HG03342 (cell line): ENCODE measurements around the gene ZNF385C.

Source experiments
- ATAC-seq: cut with Tn5 transposase; IDR thresholded peaks from one replicate; pipeline ENCODE4 v1.9.1; 2021; ENCODE audit warnings: mild to moderate bottlenecking, moderate library complexity; ENCODE audit not compliant: unreplicated experiment

The ZNF385C gene

DNA sequence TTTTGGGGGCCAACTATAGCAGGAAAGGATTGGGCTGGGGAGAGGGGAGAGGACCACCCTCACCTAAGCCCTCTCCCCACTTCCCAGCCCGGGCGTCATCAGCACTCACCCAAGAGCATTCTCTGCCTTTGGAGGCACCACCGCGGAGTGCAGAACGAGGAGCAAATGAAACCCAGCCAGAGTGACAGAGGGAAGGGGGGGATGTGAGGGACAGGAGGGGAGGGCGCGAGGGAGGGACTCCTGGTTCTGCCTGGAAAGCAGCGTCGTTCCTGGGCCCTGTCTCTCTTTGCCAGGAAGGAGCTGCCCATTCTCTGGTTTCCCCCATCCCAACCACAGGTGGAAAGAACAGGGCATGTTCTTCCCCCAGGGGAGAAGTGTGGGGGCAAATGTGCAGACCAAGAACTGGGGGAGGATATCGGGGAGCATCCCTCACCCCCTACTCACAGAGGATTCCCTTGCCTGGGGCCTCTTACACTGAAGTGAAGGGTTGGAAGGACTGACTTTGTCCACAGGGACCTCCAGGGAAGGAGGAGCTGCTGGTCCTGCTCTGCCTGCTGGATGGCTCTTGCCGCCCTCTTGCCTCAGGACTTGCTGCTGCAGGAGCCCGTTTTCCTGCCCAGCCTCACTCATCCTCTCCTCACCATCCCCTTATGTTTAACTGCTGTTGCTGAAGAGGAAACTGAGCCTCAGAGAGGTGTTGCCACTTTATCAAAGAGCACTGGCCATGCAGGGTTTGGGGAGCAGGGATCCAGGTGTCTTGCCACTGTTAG is 44.4 kb downstream of the ZNF385C start:
- no peak for ATAC-seq

DNA sequence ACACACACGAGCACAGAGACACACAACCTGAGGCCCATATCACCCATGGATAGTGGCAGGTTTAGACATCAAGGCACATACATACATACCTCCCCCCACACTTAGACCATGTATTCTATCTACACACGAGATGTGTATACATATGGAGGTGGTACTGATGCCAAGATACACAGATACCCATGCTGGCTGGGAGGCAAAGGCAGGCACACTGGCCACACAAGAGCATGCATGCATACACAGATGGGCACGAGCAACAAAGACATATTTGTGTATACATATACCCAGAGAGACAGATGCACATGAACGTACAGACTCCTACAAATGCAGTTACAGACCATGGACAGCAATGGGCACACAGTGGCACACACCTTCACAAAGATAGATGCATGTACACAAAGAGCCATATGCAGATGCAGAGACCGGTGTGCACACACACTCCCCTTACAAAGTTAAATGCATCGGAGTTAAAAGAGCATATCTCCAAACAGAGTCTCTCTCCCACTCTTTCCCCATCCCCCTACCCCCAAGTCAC is 45.9 kb downstream of the ZNF385C start:
- no peak for ATAC-seq

DNA sequence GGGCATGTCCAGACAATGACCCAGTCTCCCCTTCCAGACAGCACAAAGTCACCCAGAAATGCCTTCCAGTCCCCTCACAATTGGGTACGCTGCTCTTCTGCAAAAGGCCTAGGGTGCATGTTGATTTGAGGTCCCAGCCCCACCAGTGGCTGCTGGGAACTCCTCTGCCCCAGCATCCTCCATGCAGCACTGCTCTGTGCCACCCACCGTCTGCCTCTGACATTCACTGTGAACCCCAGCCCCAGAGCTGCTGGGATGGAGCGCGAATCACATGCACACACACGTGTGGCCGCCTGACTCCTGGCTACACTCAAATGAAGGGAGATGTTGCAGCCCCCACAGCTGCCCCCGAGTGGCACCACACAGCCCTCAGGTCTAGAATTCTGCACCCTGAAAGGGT is 46.6 kb downstream of the ZNF385C start:
- no peak for ATAC-seq

DNA sequence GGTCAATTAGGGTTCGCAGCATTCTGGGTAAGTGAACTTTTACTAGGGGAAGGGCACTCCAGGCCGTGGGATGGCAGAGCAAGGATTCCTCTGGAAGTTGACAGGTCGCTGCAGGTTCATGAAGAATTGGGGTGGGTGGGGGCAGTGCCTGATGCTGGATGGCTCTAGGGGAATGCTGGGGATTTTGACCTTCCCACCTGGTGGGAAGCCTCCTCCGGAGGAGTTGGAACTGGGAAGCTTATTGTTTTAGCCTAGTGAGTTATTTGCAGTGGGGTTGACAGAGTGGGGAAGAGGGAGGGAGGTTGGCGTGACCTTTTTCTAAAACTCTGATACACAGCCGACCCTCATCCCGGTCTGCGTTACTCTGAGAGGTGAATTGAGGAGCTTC is 47.3 kb downstream of the ZNF385C start:
- ATAC-seq, result no peak

DNA sequence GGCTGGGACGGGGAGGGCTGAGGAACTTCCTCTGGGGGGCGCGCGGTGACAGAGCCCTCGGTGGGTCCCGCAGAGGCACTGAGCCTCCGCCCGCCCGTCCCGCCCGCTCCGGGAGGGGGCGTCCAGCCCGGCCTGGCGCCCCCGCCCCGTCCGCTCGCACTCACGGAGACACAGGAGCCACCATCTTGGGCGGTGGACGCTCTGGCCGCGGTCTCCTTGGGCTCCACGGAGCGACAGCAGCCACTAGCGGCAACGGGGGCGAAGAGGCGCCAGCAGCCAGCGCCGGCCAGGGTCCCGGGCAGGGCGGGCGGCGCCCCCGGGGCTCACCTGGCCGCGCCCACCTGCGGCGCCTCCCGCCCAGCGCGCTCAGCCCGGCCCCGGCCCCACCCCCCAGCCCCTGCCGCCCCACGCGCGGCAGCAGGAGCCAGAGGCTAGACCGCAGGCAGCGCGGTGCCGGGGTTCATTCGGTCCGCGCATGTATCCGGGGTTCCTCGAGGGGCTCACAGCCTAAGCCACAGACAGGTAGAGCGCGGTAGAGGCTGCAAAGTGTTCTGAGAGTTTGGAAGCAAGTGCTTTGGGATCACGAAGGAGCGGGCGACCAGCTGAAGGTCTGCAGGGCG is 47.8 kb downstream of the ZNF385C start, which contains the start of gene C17orf113:
TSS of gene C17orf113 (minus strand) at position 209 of the 620 bp plus-strand sequence. CDS start 7,225 bp downstream, outside the sequence.
- ATAC-seq, result no peak

DNA sequence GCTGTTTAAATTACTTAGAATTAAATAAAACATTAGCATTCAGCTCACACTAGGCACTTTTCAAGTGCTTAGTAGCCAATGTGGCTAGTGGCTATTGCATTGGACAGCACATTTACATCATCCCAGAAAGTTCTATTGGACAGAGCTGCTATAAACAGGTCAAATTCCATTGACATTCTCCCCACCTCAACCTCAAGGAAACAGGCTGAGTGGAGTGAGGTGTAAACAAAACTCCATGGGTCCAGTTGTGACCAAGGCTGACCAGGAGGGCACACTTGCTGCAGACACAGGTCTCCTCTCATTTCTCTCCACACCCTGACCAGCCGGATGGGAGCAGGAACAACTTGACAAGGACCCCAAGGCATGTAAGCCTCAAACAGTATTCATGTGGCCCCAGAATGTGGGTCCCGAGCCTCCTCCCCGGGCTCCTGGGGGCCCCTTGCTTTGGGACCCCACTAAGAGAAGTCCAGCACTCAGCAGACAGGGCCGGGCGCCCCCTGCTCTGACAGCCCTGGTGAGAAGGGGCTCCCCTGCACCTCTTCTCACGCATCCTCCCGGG is 48.4 kb downstream of the ZNF385C start:
- ATAC-seq, result no peak

DNA sequence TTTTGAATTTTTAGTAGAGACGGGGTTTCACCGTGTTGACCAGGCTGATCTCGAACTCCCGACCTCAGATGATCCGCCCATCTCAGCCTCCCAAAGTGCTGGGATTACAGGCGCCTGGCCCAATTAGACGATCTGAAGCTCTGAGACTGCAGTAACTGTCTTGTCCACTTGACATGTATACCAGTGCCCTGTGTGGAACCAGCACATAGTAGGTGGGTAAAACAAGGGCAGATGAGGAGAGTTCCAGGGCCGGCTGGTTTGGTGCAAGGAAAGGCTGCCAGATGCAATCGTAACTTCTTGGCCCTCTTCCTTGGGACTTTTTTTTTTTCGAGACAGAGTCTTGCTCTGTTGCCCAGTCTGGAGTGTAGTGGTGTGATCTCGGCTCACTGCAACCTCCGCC is 50.9 kb downstream of the ZNF385C start:
- ATAC-seq, result no peak

DNA sequence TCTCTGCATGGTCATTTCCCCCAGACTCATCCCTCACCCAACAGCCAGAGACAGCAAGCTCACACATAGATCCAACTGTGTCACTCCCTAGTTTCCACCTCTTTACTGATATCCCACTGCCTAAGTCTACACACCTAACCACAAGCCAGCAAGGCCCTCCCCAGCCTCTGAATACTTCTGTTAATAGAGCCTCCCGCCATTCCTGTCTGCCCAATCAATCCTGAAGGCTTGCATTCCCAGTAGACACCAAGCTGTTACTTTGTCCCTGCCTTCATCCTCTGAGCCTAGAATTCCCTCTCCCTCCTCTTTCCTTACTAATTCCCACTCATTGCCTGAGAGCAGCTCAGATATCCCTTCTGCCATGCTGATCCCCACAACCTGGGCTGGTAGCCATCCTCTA is 52.6 kb downstream of the ZNF385C start:
- ATAC-seq, result no peak

DNA sequence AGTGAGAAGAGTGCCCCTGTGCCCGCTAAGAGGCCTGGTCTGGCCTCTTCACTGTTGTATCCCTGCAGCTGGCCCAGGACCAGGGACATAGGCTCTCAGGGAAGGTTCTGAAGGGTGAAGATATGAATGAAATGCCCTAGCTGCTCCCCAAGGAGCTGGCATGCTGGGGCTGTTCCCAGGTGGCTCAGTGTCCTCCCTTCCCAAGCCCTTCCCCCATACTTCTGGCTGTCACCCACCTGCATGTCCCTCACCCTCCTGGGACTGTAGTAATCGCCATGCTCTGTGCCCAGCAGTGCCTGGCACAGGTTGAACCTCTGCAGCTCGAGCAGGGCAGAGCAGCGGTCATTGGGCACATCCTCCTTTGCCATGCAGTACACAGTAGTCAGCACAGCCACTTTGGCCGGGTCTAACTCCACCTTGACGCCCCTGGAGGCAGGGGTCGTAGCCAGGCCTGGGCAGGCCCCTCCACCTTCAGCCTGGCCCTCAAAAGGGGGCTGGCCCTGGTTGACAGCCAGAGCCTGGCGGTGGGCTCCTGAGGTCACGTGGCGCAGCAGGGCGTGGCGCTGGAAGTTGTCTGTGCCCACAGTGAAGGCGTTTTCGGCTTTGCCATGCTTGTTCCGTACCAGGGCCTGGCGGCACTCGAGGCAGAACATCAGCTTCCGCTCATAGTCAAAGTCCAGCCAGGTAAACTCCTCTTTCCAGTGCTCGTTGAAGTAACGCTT is 55.5 kb downstream of the ZNF385C start:
- ATAC-seq, result no peak

DNA sequence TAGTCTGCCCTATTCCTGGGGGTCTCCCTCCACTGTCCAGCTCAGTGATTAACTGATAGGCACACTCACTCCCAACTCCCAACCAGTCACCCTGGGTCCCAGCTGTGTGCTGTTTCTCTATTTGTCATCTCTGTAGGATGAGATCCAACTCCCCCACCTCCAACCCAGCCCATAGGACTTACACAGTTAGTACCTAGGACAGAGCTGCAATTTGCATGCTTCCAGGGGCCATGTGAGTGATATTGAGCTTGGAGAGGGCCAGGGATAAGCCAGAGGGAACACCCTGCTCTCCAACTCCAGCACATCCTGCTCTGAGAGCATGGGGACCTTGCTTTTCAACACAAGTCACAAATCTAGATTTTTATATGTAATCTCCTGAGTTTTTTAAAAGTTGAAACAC is 56.7 kb downstream of the ZNF385C start:
- ATAC-seq, result no peak

DNA sequence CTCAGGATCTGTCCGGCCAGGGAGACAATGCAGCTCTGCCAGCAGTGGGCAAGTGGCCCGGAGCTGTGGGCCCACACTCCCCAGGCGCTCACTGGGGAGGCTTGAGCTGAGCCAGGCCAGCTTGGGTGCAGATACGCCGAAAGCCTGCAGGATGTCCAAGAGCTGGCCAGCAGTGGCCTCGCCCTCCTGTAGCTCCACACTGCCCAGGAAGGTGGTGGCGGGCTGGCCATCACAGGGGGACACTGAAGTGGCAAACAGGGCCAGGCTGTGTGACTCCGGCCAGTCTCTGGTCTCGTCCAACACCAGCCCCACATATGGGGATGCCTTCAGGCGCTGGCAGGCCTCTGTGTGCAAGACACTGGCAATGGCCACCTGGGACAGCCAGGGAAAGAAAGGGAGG is 57.5 kb downstream of the ZNF385C start:
- ATAC-seq, result no peak

DNA sequence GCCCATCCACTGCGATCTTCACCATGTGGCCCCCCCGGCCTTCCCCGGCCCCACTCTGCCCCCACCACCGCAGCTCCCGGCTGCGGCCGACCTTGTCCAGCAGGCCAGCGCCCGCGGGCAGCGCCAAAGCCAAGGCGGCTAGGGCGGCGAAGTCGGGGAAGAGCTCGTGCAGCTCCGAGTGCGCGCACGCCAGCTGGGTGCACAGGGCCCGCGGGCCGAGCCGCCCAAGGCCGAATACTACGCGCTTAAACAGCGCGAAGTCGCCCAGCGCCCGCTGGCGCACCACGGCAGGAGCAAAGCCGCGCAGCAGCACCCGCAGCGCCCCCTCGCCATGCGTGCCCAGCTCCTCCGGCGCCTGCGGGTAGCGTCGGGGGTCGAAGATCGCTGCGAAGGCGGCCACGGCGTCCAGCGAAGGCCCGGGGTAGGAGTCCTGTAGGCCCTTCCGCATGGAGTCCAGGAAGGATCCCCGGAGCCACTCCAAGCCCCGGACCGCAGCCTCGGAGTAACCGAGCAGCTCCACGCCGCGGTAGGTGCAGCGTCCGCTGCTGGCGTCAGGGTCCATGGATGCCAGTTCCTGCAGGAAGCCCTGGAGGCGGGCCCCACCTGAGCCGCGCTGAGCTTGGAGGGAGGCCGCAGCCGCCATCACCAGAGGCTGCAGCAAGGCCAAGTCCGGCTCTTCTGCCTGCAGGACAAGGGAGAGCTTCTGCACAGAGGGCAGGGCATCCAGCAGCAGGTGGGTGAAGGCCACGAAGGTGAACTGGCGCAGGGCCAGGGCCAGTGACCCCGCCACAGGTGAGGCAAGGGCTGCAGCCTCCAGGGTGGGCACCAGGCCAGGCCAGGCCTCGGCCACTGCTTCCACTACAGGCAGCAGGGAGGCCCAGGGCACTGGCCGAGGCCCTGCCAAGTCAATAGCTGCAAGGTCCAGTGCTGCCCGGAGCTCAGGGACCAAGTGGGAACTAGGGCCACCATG is 58.2 kb downstream of the ZNF385C start:
- no peak for ATAC-seq

DNA sequence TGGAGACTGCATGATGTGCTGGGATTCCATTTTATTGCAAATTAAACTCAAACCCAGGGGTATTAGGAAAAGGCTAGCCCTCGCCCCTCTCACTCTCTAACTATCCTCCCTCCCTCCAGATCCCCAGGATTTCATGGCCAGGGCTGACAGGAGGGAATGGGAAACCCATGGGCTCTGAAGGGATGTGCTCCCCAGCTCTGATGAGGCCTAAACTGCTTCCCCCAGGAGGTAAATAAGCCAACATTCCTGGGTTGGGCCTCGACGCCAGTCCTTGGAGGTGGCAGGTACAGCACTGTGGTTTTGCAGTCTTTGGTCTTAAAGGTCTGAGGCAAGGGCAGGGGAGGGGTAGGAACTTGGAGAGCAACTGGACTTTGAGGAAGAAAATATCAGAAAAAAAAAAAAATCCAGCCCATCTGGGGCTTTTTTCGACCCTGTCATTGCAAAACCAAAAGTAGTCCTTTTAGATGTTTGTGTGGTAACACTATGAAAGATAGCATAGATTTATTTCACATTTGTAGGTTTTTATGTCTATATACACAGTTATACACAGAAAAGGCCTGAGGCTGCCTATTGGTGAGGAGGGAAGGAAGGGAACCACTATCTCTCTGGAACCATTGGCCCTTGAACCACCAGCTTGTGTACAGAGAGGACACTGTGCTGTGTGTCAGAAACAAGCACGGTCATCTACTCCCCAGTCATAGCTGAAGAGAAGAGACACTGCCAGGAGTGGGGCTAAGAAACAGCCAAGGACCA is 59.9 kb downstream of the ZNF385C start:
- no peak for ATAC-seq

DNA sequence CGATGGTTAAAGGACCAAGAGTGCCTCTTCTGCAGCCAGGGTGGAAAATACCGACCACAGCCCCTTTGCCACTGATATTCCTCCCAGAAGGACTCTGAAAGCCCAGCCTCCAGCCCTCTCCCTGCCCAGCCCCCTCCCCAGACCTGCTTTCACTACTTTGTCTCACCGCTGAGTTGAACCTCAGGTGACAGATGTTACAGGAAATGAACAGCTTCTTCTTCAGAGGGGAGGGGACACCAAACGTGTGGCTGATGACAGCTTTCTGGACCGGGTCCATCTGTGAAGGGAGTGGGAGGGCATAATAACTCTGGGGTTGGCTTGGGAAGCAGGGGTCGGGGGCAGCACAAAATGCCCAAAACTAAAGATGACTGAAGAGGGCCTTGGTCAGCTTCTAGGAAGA is 64.2 kb downstream of the ZNF385C start:
- ATAC-seq, result no peak

DNA sequence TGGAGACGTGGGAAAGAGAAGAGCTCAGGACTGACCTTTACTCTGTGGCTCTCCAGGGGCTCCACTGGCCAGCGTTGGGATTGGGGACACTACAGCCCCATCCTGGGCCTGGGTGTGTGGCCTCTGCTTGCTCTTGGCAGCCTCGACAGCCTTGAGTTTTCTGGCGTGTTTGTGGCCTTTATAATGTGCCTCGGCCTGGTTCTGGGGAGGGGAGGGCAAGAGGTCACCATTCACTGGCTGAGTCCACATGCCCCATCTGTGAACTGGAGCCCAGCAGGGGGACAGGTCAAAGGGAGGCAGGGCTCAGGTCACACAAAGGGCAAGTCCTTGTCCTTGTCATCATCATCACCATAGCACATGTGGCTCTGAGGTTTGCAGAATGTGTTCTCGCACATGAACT is 66.7 kb downstream of the ZNF385C start:
- ATAC-seq, result no peak

DNA sequence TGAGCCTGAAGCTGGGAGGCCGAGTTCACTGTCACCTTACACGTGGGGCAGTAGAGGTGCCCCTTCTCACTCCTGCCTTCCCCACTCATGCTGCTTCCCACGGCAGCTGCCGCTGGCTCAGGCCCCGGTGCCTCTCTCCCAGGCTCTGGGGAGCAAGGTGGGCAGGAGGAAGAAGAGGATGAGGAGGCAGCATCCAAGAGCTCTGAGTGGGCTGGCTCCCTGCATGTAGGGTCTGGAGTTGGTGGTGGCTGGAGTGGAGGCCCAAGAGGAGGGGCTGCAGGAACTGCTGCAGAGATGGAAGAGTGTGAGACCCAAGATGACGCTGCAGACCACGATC is 69.5 kb downstream of the ZNF385C start:
- no peak for ATAC-seq

DNA sequence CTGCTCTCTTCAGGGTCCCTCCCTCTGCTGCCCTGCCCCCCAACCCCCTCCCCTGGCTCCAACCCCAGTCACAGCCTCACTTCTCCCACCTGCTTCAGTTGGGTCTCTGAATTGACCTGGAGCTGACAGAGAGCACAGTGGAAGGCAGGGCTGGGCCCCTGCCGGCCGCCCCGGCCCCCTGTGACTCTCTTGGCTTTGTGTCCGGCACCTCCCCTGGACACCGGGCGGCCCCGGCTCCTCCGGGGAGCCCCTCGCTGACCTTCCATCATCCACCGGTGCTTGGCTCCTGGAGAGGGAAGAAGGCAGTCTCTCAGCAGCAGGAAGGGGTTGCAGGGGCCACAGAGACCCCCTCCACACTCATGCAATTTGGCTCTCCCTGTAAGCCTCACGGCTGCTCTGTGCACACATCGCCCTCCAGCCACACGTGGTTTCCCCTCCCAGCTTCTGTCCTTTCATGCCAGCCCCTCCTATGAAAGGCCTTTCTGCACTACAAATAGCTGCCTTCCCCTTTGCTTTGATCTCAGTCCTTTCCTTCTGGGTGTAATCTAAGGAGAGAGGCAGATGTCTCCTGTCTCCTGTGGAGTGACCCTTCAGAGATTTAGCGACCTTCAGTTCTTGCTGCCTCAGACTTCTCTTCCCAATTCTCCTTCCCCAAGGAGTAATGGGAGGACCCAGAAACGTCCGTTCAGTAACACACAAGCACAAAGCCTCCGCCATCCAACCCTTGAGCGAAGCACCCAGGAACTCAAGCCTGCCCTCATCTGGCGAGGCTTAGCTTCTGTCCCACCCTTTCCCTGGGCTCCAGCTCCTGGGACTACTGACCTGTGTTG is 70.1 kb downstream of the ZNF385C start:
- ATAC-seq, result no peak

DNA sequence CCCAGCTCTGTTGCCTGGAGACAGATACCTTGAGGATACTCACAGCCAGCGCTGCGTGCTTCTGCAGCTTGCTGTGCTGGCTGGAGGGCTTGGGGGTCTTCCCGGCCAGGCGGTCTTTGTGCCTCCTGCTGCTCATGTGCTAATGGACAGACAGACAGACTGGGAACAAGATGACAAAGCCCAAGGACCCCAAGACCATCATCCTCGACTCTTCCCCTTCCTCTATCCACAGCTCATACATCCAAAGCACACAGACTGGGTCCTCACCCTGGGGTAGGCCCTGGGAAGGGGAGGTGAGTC is 70.7 kb downstream of the ZNF385C start:
- ATAC-seq, result no peak
